Skin of body (tissue), 2 donors: ENCODE measurements around the gene PPP4R4. TPM values are rescaled to one million over a fixed set of nuclear protein-coding genes. Genes with fewer than 3 reads are reported as not detected.
"Not testable (repeated sequence)": the region's sequence is repeated elsewhere in the genome, so short reads cannot be mapped to it uniquely, and the experiment has no call there.

Experiments
- DNase-seq: peaks from one replicate; lab custom pipeline; 2025; lab: John Stamatoyannopoulos, UW
- total RNA-seq: library from RNA; depleted of rRNA; stranded (reverse); fragments of >200 nt; gene quantifications from one replicate; pipeline ENCODE4 v1.2.3, GENCODE V29; 2014

Gene PPP4R4
- total RNA-seq, 1 donor from 2014 or later: 2.4 TPM

DNA sequence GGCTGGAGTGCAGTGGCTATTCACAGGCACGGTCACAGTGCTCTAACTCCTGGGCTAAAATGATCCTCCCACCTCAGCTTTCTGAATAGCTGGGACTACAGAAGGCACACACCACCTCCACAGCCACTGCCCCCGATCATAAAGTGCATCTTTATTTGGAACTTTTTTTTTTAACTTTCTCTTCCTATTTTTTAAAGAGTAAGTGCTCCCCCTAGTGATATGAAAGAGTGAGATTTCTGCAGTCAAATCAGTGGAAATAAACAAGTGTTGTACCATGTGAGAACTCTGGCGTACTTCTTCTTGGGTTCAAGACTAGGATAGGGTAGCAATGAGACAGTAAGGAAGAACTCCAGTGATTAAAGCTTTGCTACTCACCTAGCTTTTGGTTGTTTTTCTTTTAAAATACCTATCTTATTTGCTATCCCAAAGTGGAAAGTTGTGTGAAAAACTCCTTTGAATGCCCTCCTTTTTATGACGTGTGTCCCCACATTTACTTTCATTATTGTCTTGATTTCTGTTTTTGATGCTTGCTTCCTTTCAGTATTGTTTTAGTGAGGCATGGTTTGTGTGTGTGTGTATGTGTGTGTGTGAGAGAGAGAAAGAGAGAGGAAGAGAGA is 6.6 kb downstream of the PPP4R4 start:
- DNase-seq: no peak

DNA sequence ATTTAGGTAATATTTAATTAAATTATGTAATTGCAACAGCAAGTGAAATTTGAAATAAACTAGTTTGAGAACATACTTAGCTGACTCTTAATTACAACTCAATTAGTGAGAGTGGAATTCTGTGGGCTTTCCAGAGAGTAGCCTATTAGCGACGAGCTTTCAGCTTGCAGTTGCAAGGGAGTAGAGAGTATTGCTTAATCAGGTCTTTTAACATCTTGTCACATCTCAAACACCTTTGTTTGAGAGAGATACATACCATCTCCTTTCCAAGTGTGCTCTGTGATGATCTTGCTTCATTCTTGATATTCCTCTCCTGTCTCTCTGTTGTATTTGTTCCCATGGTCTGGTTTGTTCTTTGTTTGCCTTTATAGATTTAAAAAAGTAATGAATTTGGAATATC is 7.7 kb downstream of the PPP4R4 start:
- no peak for DNase-seq

DNA sequence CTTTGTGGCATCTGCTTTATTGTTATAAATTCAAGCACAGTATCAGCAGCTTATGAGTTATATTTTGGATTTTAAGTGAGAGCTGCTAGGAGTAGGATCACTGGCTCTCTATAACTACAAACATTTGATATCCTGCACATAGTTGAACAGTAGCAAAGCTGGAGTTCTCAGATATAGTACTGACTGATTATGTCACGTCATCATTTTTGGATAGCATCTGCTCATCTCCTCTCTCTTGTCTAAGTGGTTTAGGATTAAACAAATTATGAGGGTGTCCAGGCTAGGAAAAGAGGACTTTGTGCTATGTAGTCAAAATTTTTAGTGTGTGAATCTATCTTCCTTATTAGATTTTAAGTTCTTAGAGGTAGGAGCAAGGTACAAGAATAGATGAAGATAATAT is 18.4 kb downstream of the PPP4R4 start:
- DNase-seq: no peak

DNA sequence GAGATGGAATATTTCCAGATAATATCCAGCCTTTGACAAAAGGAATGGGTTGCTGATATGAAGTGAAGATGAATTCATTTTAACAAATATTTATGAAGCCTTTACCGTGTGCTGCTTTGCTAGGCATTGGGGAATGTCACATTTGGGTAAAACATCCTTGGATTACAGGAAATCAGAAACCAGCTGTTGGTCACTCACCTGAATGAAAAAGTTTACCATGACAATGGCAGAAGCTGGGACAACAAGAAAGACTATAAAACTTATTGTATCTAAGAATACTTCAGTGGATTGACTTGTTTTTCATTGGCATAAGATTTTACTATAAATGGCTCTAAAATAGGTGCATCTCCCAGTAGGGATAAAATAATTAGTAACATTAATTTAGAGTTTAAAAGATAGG is 19.7 kb downstream of the PPP4R4 start:
- no peak for DNase-seq

DNA sequence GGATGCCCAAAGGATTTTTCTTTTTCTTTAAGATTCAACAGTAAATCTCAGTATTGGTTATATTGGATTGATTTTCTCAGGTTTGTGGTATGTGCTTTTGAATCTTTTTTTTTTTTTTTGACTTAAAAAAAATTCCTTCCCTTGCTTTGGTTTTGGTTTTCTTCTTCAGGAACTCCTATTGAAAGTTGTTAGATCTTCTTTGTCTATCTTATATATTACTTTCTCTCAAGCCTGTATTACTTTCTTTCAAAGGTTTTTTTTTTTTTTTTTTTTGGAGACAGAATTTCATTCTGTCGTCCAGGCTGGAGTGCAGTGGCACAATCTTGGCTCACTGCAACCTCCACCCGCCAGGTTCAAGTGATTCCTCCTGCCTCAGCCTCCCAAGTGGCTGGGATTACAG is 21.9 kb downstream of the PPP4R4 start:
- DNase-seq: no peak

DNA sequence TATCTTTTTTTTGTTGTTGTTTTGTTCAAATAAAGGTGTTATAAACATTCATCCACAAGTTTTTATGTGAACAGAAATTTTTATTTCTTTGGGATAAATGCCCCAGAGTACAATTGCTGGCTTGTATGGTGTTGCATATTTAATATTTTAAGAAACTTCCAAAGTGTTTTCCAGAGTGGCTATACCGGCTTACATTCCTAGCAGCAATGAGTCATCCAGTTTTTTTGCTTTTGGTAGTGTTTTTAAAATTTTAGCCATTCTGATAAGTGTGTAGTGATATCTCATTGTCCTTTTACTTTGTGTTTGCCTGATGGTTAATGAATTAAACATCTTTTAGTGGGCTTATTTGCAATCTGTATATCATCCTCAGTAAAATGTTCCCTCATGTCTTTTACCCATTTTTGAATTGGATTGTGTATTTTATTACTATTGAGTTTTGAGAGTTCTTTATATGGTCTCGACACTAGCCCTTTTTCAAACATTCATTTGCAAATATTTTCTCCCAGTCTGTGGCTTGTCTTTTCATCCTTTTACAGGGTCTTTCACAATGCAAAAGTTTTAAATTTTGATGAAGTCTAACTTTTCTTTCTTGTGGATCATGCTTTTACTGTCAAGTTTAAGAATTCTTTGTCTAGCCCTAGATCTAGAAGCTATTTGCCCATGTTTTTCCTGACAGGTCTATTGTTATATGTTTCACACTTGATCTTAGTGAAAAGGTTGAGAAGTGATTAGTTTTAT is 29.5 kb downstream of the PPP4R4 start:
- no peak for DNase-seq

DNA sequence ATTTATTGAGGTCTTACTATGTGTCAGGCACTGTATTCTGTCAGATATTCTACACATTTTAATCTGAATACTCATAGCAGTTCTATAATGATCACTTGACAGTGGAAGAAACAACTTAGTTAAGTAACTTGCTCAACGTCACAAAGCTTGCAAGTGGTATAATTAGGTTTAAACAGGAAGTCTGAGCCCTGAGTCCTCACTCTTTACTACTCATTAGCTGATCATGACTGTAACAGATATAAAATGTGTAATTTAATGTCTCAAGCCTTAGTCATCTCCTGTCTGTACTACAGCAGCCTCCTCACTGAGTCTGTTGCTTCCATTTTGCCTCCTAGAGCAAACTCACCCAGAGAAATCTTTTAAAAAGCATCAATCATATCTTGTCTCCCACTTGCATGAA is 38.9 kb downstream of the PPP4R4 start:
- DNase-seq: no peak

DNA sequence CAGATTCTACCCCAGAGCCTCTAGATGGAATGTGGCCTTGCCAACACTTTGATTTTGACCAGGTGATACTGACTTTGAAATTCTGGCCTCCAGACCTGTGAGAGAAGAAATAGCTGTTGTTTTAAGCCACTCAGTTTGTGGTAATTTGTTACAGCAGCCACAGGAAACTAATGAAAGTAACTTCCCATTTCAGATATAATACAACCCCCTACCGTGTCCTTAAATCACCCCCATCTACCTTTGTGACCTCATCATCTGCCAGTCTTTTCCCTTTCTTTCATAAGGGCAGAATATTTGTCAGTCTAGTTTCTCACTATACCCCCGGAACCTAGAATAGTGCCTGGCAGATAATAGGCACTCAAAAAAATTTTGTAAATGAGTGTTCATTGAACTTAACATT is 39.6 kb downstream of the PPP4R4 start:
- no peak for DNase-seq

DNA sequence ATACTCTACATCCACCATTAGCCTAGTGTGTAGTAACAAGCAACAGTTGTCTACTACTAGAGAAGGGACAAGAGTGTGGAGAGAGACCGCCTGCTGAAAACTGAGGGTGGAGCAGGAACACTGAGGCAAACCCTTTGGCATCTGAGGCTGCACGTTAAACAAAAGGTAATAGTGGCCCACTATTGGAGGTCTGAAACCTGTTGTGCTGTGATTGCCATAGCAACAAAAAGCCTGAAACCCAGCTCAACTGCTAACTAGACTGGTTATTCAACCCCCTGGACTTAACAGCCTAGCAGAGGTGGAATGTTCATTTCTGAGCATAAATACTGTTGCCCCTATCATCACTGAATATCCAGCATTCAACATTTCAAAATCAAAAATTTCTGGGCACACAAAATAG is 43.0 kb downstream of the PPP4R4 start:
- DNase-seq: no peak

DNA sequence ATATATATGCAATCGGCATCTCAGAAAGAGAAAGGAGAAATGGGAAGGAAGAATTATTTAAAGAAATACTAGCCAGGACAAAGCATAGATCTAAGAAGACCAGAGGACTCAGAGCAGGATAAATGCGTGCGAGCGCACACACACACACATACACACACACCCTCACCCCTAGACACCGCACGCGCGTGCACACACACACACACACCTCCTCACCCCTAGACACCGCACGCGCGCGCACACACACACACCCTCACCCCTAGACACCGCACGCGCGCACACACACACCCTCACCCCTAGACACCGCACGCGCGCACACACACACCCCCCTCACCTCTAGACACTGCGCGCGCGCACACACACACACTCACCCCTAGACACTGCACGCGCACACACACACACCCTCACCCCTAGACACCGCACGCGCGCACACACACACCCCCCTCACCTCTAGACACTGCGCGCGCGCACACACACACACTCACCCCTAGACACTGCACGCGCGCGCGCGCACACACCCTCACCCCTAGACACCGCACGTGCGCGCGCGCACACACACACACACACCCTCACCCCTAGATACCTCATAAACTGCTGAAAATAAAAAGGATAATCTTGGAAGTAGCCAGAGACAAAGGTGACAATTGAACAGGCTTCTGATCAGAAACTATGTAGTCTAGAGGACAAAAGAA is 44.2 kb downstream of the PPP4R4 start:
- DNase-seq: not testable (repeated sequence)

DNA sequence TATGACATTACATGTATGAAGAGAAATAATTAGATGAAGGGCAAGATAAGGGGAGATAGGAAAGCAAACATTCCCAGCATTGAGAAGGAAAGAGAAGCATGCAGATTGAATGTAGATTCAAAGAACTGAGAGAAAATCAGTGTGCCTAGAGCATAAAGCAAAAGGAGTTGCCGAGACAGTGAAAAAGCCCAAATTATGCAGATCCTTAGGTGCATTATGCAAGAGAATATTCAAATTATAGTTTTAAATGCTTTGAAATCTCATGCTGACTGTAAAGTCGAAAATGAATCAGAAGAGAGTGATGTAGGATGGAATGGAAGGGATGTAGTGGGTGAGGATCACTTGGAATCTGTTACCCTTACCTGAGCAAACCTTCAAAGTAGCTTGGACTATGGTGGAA is 49.9 kb downstream of the PPP4R4 start:
- no peak for DNase-seq

DNA sequence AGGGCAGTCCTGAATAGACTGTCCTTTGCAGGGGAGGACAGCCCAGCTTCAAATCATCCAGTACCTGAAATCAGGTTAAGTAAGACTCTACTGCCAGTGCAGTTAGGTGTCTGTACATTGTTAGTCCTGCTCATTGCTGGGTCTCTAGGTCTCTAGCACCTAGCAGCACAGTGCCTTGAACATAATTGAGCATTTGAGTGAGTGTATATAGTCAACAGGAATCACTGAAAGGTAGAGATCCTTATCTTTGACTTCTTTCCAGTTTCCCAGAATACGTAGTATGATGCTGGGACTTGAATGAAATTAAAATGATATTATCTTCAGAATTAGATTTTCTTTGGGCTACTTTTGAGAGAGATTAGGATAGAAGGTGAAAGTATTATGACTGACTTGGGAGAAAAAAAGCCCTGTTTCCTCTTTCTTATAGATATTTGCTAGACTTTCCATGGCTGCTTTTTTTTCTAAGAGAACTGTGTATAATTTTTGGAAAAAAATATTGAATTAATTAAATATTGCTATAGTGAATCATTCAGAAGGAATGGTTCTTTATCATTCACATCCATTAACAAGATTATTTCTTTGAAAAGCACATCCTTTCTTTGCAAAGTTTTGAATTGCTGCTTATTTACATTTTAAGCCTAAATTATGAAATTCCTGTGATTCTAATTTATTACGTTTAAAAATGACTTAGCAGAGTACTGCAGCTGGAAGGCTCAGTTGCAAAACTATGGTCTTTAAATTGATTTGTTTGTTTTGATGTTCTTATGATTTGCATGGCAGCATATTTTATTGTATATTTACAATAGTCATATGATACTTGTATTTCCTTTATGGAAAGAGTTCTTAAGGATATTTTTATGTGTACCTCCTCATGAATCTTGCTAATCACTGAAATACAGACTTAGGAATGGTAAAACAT is 51.6 kb downstream of the PPP4R4 start:
- DNase-seq: no peak

DNA sequence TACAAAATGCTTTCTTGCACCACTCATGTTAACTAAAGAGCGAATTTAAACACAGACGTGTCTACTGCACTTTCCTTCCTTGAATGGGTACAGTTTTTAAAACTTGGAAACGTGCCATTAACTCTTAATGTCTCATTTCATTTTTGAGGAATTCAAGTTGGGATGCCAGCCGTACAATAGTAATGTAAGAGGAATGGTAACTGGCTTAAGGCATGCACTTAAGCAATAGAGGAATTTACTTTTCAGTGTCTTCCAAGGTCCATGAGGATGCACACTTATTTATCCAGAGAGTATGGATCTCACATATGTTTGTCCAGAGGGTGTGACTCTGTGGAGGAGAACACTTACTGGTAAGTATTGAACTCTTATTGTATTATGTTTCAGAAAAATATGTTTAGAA is 52.9 kb downstream of the PPP4R4 start:
- no peak for DNase-seq

DNA sequence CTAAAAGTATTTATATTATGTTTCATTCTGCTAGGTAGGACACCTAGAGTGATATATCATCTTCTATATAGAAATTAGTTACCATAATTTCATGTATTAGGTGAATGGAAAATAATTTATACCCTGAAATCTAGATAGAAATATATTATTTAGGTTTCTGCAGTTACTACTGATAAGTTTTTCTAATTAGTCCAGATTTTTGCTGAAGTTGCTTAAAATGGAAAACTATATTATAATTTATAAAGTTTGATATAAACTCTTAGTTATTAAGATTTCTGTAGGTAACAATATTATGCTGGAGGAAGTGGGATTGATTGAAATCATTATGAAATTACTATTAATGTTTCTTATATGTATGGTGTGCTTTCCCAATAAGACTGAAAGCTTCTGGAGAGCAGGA is 62.9 kb downstream of the PPP4R4 start:
- DNase-seq: no peak

DNA sequence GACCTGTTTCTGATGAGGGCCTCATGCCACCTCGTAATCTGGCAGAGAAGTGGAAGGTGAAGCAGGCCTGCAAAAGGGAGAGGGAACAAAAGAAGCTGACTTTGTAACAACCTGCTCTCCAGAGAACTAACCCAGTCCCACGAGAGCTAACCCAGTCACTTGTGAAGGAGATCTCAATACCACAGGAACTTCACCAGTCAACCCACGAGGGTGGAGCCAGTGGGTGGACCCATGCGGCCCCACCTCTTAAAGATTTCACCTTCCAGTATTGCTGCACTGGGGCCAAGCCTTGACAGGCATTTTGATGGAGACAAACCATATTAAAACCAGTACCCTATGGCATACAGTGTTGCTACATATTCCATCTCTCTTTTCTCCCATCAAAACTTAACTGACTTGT is 63.9 kb downstream of the PPP4R4 start:
- DNase-seq: no peak

DNA sequence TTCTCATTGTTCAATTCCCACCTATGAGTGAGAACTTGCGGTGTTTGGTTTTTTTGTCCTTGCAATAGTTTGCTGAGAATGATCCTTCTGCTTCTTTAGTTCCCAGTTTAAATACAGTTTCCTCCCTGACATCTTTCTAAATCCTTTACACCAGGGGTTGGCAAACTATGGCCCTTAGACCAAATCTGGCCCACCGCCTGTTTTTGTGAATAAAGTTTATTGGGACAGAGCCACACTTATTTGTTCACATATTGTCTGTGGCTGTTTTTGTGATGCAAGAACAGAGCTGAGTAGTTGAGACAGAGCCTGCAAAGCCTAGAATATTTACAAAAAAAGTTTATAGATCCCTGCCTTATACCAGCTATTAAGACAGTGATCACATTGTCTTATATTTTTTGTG is 65.3 kb downstream of the PPP4R4 start:
- DNase-seq: no peak

DNA sequence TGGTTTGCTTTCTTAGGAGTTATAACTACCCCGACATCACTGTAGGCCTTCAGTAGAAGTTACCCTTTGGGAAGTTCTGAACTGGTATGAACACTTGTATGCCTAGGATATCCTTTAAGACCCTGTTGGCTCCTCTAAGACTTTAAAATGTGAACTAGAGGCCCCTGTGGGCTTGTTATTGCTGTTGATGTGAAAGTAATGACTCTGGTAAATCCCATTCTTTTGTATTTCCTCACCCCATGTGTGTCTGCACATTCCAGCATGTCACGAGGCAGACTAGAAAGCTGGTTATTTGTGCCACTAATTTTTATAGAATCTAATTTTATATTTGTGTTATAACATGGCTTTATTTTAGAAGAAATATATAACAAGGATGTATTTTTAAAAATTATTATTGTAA is 70.1 kb downstream of the PPP4R4 start:
- no peak for DNase-seq

DNA sequence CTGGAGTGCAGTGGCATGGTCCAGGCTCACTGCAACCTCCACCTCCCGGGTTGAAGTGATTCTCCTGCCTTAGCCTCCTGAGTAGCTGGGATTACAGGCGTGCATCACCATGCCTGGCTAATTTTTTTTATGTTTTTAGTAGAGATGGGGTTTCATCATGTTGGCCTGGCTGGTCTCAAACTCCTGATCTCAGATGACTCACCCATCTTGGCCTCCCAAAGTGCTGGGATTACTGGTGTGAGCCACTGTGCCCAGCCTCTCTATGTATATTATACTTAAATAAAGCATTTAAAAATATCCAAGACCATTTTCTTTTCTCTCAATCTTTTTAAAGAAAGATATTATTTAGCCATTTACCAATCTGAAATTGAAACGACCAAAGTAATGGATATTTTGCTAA is 90.1 kb downstream of the PPP4R4 start:
- not testable (repeated sequence) for DNase-seq

DNA sequence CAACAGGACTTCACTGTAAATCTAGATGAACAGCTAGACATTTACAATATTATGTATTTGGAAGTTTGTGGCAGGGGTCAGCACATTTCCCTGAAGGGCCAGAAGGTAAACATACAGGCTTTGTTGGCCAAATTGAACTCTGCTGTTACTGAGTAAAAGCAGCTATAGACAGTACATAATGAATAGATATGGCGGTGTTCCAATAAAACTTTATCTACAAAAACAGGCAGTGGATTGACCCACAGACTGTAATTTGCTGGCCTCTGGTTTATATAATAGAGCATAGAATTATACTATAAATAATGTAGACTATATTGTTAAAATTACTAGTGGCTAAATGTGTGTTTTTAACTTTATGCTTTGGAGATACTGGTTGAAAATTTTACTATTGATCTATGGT is 93.2 kb downstream of the PPP4R4 start:
- no peak for DNase-seq

DNA sequence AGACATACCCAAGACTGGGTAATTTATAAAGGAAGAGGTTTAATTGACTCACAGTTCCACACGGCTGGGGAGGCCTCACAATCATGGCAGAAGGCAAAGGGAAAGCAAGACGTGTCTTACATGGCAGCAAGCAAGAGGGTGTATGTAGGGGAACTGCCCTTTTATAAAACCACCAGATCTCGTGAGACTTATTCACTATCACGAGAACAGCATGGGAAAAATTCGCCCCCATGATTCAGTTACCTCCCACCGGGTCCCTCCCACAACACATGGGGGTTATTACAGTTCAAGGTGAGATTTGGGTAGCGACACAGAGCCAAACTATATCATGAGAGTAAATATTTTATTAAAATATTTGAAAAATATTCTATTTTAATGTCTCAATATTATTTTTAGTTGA is 94.5 kb downstream of the PPP4R4 start:
- DNase-seq: not testable (repeated sequence)

DNA sequence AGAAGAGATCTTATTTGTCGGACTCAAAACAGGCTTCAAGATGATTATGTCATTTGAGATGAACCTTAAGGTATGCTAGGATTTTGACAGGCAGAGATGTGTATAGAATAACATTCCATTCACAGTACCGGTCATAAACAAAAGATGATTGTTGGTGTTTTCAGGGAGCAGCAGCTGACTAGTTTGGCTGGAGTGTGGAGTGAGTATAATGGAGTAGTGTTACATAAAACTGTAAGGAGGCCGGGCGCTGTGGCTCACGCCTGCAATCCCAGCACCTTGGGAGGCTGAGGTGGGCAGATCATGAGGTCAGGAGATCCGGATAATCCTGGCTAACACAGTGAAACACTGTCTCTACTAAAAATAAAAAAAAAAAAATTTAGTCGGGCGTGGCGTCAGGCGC is 95.0 kb downstream of the PPP4R4 start:
- DNase-seq: no peak
